Keratinocyte (primary cell): Measurements from ENCODE around the gene RPL35A. TPM values are rescaled to one million over a fixed set of nuclear protein-coding genes. Genes with fewer than 3 reads are reported as not detected.
"Not testable (repeated sequence)": the region's sequence is repeated elsewhere in the genome, so short reads cannot be mapped to it uniquely, and the experiment has no call there.

Source experiments
- DNase-seq: peaks from one replicate; pipeline ENCODE4 v3.0.0-alpha.2; 2011; ENCODE audit warnings: low read depth, missing footprints, low spot score
- FAIRE-seq: peaks from 2 replicates; lab custom pipeline; 2011; peaks lifted over from hg19 to GRCh38; lab: Jason Lieb, UNC
- H2AFZ ChIP-seq: 2 replicates; pipeline ENCODE4 v1.6.0; 2012; ENCODE audit warnings: low read length, control low read depth, inconsistent platforms; ENCODE audit not compliant: control insufficient read depth
- H3K27ac ChIP-seq: 2 replicates; pipeline ENCODE4 v1.5.1; 2011; ENCODE audit warnings: low read length; ENCODE audit not compliant: control insufficient read depth, insufficient read depth
- H3K27me3 ChIP-seq: 3 replicates; pipeline ENCODE4 v1.6.0; 2011; ENCODE audit warnings: low read length; ENCODE audit not compliant: control insufficient read depth, insufficient read depth; ENCODE audit errors: extremely low read depth
- H3K36me3 ChIP-seq, 2 experiments: 2 replicates in 1 of 2; 3 replicates in 1 of 2; pipeline ENCODE4 v1.5.1; 2011; ENCODE audit warnings: low read length in 2 of 2, mild to moderate bottlenecking in 1 of 2; ENCODE audit not compliant: control insufficient read depth in 2 of 2, insufficient read depth in 2 of 2; ENCODE audit errors: extremely low read depth in 1 of 2
- H3K4me1 ChIP-seq: 3 replicates; pipeline ENCODE4 v1.5.1; 2011; ENCODE audit warnings: low read length; ENCODE audit not compliant: control insufficient read depth, insufficient read depth; ENCODE audit errors: extremely low read depth
- H3K4me2 ChIP-seq: 3 replicates; pipeline ENCODE4 v1.6.0; 2011; ENCODE audit warnings: low read depth, low read length; ENCODE audit not compliant: control insufficient read depth, insufficient read depth; ENCODE audit errors: extremely low read depth
- H3K4me3 ChIP-seq, 3 experiments: fragments of 200-600 bp in 1 of 3; sonication (generic) in 1 of 3; 2 replicates in 2 of 3; 3 replicates in 1 of 3; pipeline ENCODE4 v1.5.1; 2011 to 2016; ENCODE audit warnings: low read length in 3 of 3, mild to moderate bottlenecking in 3 of 3, control low read depth in 2 of 3, inconsistent platforms in 1 of 3, low read depth in 1 of 3, mixed read lengths in 1 of 3, mixed run types in 1 of 3, moderate library complexity in 1 of 3; ENCODE audit not compliant: control insufficient read depth in 2 of 3, insufficient read depth in 2 of 3; ENCODE audit errors: extremely low read depth in 1 of 3
- H3K79me2 ChIP-seq: 2 replicates; pipeline ENCODE4 v1.6.0; 2012; ENCODE audit warnings: low read length; ENCODE audit not compliant: control insufficient read depth, insufficient read depth
- H3K9ac ChIP-seq: 3 replicates; pipeline ENCODE4 v1.6.0; 2011; ENCODE audit warnings: low read length; ENCODE audit not compliant: control insufficient read depth, insufficient read depth; ENCODE audit errors: extremely low read depth
- H3K9me1 ChIP-seq: 3 replicates; pipeline ENCODE4 v1.6.0; 2011; ENCODE audit warnings: low read length; ENCODE audit not compliant: control insufficient read depth, insufficient read depth; ENCODE audit errors: extremely low read depth
- H3K9me3 ChIP-seq: 2 replicates; pipeline ENCODE4 v1.5.1; 2012; ENCODE audit warnings: low read depth, low read length; ENCODE audit not compliant: control insufficient read depth
- H4K20me1 ChIP-seq: 3 replicates; pipeline ENCODE4 v1.6.0; 2011; ENCODE audit warnings: low read length; ENCODE audit not compliant: control insufficient read depth, insufficient read depth; ENCODE audit errors: extremely low read depth
- EZH2 ChIP-seq: IDR thresholded peaks from one replicate; pipeline ENCODE4 v1.6.1; 2012; ENCODE audit warnings: inconsistent platforms, mild to moderate bottlenecking, low read length, moderate library complexity
- dilution Hi-C: fragments of 300-500 bp; cut with MboI; formaldehyde crosslinking; loops from one replicate; pipeline ENCODE4 v1.7.0; 2020; ENCODE audit warnings: low sequenced_read_pairs; ENCODE audit not compliant: extremely low pct_ligation_motif_present
- polyA plus RNA-seq, 5 experiments: library from polyadenylated mRNA; depleted of rRNA in 3 of 5; stranded (reverse) in 3 of 5; stranded (forward) in 1 of 5; unstranded in 1 of 5; fragments of >200 nt; gene quantifications; 1 replicate in 1 of 5; 2 replicates in 3 of 5; 3 replicates in 1 of 5; pipeline versions ENCODE4 v1.2.1 to v1.2.3, GENCODE V29; 2011 to 2012; ENCODE audit warnings: missing spikeins in 2 of 5, low read depth in 1 of 5, low replicate concordance in 1 of 5
- TF ChIP-seq, protein P1 (sequence below), 3 experiments: IDR thresholded peaks in 1 of 3; conservative IDR thresholded peaks in 1 of 3; optimal IDR thresholded peaks in 1 of 3; 2 replicates in 2 of 3; 3 replicates in 1 of 3; pipeline versions ENCODE3 to v1.5.1; 2011; ENCODE audit warnings: low read length in 3 of 3, mild to moderate bottlenecking in 3 of 3, moderate library complexity in 2 of 3, control low read depth in 1 of 3, inconsistent platforms in 1 of 3; ENCODE audit not compliant: insufficient read depth in 2 of 3; ENCODE audit errors: extremely low read depth in 1 of 3

RPL35A gene
- polyA plus RNA-seq, 1 donor (not counting 4 experiments of a cell fraction or from before 2014, with no cell fraction given) = 1,184 TPM

DNA sequence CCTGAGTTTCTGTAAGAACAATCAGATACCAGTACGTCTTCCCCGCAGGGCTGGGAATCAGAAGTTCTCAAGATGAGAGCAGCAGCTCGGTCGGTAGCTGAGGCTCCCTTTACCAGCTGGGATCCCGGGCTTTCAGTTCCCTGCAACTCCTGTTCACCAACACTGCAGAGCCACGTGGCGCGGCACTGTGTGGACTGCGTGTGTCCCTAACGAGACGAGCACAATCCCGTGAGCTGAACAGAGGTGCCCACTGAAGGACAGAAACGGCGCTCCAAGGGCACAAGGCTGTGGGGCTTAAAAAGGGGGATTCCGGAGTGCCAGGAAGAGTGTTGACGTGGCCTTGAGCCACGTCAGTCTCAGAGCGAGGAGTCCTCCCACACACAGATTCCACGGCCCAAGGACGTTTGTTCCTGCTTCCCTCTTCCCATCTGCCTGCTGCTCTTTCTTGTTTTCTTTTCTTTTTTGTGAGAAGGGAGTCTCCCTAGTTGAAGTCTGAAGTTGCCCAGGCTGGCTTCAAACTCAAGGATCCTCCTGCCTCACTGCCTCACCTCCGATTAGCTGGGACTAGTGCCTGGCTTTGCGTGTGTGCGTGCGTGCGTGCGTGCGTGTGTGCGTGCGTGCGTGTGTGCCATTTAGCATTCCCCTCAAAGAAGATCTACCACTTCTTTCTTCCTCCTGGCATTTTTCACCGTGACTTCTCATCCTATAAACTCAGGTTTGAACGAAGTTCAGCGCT, 37.1 kb upstream of the RPL35A start:
- no peaks in the 10 kb centered on the region for H3K27me3 ChIP-seq
- FAIRE-seq (no peak), DNase-seq (no peak)
- H2AFZ ChIP-seq = no peak overlapping the region
- H3K9me1 ChIP-seq = no peaks in the 10 kb centered on the region
- dilution Hi-C loops = no loop called here
- no peak overlapping the region for H3K4me2 ChIP-seq
- H3K9ac ChIP-seq = no peak overlapping the region
- H3K36me3 ChIP-seq = no peaks in the 10 kb centered on the region
- H4K20me1 ChIP-seq = no peaks in the 10 kb centered on the region
- H3K4me3 ChIP-seq = no peak overlapping the region
- H3K27ac ChIP-seq = no peak overlapping the region
- H3K79me2 ChIP-seq = no peaks in the 10 kb centered on the region
- no peak for TF ChIP-seq EZH2
- TF ChIP-seq, protein P1, sequence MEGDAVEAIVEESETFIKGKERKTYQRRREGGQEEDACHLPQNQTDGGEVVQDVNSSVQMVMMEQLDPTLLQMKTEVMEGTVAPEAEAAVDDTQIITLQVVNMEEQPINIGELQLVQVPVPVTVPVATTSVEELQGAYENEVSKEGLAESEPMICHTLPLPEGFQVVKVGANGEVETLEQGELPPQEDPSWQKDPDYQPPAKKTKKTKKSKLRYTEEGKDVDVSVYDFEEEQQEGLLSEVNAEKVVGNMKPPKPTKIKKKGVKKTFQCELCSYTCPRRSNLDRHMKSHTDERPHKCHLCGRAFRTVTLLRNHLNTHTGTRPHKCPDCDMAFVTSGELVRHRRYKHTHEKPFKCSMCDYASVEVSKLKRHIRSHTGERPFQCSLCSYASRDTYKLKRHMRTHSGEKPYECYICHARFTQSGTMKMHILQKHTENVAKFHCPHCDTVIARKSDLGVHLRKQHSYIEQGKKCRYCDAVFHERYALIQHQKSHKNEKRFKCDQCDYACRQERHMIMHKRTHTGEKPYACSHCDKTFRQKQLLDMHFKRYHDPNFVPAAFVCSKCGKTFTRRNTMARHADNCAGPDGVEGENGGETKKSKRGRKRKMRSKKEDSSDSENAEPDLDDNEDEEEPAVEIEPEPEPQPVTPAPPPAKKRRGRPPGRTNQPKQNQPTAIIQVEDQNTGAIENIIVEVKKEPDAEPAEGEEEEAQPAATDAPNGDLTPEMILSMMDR (optimal IDR thresholded peaks at IDR 0.05 in 1 of 3, IDR thresholded peaks at IDR 0.05 in 1 of 3, conservative IDR thresholded peaks at IDR 0.05 in 1 of 3; ENCODE audit: extremely low read depth in 1 of 3, insufficient read depth in 2 of 3, low read length in 3 of 3) = no peak
- H3K9me3 ChIP-seq = no peaks in the 10 kb centered on the region
- no peaks in the 10 kb centered on the region for H3K4me1 ChIP-seq

DNA sequence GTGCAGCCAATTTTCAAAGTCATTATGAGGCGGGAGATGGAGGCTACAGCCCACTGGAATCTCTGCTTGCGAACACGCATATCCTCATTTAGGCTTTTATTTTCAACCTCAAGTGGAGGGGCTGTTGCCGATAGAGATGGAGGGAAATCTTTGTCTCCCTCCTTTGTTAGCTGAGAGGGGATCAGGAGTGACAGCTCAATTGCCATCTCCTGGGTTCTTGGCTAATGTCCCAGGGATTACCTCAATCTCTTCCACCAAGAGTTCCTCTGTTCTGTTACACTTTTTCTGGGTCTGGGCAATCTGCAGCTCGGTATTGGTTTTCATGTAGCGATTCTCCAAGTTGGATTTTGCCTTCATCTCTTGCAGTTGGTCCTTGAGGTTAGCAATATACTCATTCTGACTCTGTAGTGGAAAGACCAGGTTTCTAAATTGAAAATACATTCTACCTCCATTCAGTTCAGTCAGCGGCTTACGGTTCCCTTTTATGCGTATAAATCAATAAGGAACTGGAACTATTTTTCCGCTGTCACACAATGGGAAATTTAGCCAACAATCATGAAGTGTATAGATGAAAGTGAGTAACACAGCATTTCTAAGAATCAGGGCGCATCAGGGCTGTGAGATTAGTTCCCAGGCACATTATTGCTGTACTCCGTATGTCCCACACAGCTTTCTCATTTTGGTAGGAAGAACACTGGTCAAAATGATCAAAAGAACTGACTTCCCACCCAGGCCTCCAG, 36.2 kb upstream of the RPL35A start:
- DNase-seq = no peak
- no peak for FAIRE-seq
- no peak overlapping the region for H3K27ac ChIP-seq
- no peaks in the 10 kb centered on the region for H3K36me3 ChIP-seq
- H2AFZ ChIP-seq = no peak overlapping the region
- H3K79me2 ChIP-seq = no peaks in the 10 kb centered on the region
- no peaks in the 10 kb centered on the region for H3K9me3 ChIP-seq
- no peaks in the 10 kb centered on the region for H3K27me3 ChIP-seq
- no peak overlapping the region for H3K4me2 ChIP-seq
- no peaks in the 10 kb centered on the region for H3K9me1 ChIP-seq
- no peaks in the 10 kb centered on the region for H3K4me1 ChIP-seq
- H4K20me1 ChIP-seq = no peaks in the 10 kb centered on the region
- H3K4me3 ChIP-seq = no peak overlapping the region
- dilution Hi-C loops = no loop called here
- TF ChIP-seq, protein P1 (optimal IDR thresholded peaks at IDR 0.05 in 1 of 3, IDR thresholded peaks at IDR 0.05 in 1 of 3, conservative IDR thresholded peaks at IDR 0.05 in 1 of 3; ENCODE audit: extremely low read depth in 1 of 3, insufficient read depth in 2 of 3, low read length in 3 of 3) = no peak
- TF ChIP-seq EZH2 = no peak
- no peak overlapping the region for H3K9ac ChIP-seq

GRCh38 chr3:197921429-197922275, 28.3 kb upstream of the RPL35A start:
- H3K79me2 ChIP-seq, H2AFZ ChIP-seq, H3K27me3 ChIP-seq, H3K9me3 ChIP-seq, H3K4me2 ChIP-seq, H3K4me1 ChIP-seq, H3K27ac ChIP-seq, DNase-seq, dilution Hi-C loops, FAIRE-seq, H3K9me1 ChIP-seq, H3K4me3 ChIP-seq, H3K36me3 ChIP-seq, H4K20me1 ChIP-seq, H3K9ac ChIP-seq: not testable (repeated sequence)
